GM20431 (cell line): ENCODE data around the gene HDAC9.

Experiments used
- in situ Hi-C: fragments of 300-500 bp; cut with MseI, MboI; formaldehyde crosslinking; loops from one replicate; pipeline ENCODE4 v1.15.0; 2020; ENCODE audit warnings: low sequenced_read_pairs; ENCODE audit not compliant: unreplicated experiment

The HDAC9 gene

GRCh38 chr7:18799899-18800298, 304.4 kb downstream of the HDAC9 start:
- in situ Hi-C loops, result no loop called here

- in situ Hi-C loops, result no loop called here
These were observed 308.4 kb downstream of the HDAC9 start for GRCh38 chr7:18803923-18804322.

- in situ Hi-C loops, result no loop called here
These were observed 310.6 kb downstream of the HDAC9 start for GRCh38 chr7:18806177-18806576.

DNA sequence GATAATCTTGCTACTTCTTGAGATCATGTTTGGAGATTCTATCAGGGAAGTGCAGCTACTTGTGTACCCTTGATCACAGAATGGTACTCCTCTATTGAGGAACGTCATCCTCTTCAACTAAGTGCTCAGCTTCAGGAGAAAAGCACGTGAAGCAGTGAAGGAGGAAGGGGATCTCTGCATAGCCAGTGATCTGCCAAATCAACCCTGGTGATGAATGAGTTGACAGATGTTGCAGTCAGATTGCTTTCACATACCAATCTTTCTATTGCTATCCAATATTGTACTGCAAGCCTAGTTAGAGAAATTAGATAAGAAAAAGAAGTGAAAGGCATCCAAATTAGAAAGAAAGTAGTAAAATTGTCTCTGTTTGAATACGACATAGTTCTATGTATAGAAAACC, 312.5 kb downstream of the HDAC9 start:
- in situ Hi-C loops, result no loop called here

DNA sequence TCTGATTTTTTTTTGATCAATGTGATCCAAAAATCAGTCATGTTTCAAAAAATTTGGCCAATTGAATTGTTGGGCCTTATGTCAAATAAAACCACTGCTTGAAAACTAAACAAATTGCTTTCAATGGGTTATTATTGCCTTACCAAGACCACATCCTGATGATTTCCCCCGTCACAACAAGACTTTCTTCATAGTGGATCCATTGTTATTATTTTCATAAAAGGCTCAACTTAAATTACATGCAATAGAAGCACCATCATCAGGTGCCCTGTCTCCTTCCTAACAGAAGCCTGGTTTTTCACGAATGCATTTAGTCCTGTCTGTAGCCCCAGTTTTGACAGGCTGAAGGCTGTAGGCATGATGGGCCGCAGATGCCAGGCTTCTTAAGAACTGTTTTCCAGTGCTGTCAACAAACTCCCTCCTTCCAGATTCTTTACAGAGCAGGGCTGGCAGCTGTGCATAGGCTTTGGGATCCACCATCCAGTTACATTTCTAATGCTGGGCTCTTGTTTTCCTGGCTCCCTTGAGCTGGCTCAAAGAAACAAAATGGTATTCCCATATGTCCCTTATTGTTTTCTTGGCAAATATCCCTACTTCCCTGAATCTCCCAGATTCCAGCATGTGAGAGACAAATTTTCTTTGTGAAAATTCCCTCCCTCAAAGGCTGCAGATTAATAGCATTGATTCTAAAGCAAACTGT, 319.9 kb downstream of the HDAC9 start:
- in situ Hi-C loops, result no loop called here

- in situ Hi-C loops, result no loop called here
These were observed 325.4 kb downstream of the HDAC9 start for GRCh38 chr7:18820981-18821380.

- in situ Hi-C loops, result no loop called here
These were observed 326.0 kb downstream of the HDAC9 start for GRCh38 chr7:18821554-18821953.

DNA sequence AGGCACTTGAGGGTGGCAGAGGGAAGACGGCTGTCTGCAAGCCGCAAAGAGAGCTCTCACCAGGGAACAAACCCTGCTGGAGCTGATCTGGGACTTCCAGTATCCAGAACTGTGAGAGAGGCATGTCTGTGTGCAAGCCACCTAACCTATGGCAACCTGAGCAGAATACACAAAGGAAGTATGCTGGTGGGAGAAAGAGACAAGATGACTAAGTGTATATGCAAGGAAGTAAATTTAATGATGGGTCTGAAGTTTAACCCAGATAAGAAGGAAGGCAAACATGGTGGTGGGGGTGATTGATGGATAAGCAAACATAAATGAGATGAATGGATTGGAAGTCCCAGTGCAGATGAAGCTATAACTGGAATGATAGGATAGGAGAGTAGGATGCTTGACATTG, 328.6 kb downstream of the HDAC9 start:
- in situ Hi-C loops, result no loop called here

DNA sequence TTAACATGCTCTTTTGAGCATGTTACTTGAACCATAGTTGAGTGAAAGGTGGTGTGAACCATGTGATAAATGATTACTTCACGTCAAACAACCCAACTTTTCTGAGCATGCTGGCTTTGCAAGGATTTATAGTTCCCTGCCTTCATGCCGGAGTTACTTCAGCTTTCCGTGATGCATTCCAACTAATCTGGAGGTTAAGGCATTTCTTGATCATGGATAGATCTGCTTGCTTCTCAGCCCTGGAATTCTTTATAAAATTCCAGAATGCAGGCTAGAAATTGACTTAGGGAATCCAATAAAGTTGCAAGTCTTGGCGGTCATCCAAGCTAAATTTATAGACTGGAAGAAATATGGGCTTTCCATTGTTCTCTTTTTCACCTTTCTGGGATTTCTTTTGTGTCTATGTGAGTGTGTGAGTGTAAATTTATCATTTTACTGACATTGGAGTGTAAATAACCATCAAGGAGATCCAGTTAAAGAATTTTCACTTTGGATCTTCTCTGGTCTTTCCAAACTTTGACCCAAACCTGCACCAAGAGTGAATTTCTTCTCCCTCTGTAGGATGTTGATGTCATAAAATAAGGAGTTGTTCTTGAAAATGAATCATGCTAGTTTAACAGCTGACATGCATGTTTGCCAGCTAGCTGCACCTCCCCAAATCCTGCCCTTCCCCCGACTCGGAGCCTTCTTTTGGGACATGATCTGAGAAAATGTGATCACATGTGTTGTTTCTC, 332.9 kb downstream of the HDAC9 start:
- in situ Hi-C loops, result no loop called here

GRCh38 chr7:18828994-18829857, 333.7 kb downstream of the HDAC9 start:
- in situ Hi-C loops, result no loop called here

DNA sequence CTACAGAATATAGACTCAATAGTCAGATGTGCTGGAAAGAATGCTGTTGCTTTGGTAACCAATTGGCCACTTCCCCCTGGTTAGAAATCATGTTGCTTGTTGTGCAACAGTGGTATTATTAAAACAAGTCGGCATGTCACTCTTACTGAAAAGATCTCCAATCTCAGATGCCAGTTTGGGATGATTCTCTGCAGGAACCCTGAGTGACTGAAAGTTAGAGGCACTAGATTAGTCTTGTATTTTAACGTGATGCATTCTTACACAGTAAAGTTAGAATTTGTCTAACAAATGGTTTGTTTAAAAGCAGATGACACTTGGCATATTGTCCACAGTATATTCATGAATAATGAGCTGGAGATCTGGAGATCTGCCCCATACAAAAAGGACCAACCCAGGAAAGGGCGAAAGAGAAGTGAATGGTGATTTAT, 334.3 kb downstream of the HDAC9 start:
- in situ Hi-C loops, result no loop called here

GRCh38 chr7:18831419-18831818, 335.9 kb downstream of the HDAC9 start:
- in situ Hi-C loops, result no loop called here

- in situ Hi-C loops, result no loop called here
These were observed 336.4 kb downstream of the HDAC9 start for GRCh38 chr7:18831943-18832342.

- in situ Hi-C loops, result no loop called here
These were observed 339.0 kb downstream of the HDAC9 start for GRCh38 chr7:18834577-18834976.

- in situ Hi-C loops, result no loop called here
These were observed 339.6 kb downstream of the HDAC9 start for GRCh38 chr7:18835001-18835690.

DNA sequence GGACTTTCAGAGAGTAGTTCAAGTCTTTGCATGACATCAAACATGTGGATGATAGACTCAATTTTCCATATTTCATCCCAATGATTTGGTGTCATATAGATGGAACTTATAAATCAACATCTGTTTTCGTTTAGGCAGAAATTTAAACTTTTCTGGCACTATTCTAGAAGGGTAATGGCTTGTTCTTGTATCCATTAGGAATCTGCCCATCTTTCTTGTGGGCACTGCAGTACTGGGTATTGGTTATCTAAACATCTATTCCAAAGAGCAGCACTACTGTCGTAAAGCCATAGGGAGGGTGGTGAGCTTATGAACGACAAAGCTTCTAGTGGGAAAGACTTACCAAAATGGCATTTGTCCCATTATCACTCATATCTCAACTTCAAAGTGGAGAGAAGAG, 348.4 kb downstream of the HDAC9 start:
- in situ Hi-C loops, result no loop called here

DNA sequence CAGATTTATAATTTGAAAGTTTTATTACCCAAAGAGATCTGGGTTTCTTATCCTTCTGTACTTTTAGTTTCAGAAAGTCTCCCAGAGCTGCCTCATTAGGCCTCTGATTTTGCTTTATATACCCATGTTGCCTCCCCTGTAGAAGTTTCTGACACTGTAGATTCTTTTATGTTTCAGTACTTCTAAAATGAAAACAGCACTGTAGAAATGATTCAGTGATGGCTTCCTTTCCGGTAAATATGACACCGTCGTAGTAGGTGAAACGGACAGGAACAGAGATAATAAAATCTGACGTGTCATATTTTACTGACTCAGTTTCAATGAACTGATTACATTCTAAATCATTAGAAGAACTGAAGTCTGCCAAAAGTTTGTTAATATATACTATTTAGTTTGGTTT, 349.2 kb downstream of the HDAC9 start:
- in situ Hi-C loops, result no loop called here

GRCh38 chr7:18845700-18846099, 350.2 kb downstream of the HDAC9 start:
- in situ Hi-C loops, result no loop called here

- in situ Hi-C loops, result no loop called here
These were observed 351.2 kb downstream of the HDAC9 start for GRCh38 chr7:18846765-18847215.

GRCh38 chr7:18849130-18849529, 353.6 kb downstream of the HDAC9 start:
- in situ Hi-C loops, result no loop called here
